H1 (cell line): Measurements from ENCODE around the gene GPSM1. TPM values are rescaled to one million over a fixed set of nuclear protein-coding genes. Genes with fewer than 3 reads are reported as not detected.

ENCODE experiments used
- CTCF ChIA-PET: fragments of 300-600 bp; sonication (Branson Sonifier 250); formaldehyde crosslinking; loops from one replicate; lab custom pipeline; 2021; ENCODE audit not compliant: partially characterized antibody; lab: Charles Lee
- POLR2A ChIA-PET: fragments of 300-600 bp; sonication (Branson Sonifier 250); formaldehyde crosslinking; loops from one replicate; lab custom pipeline; 2021; ENCODE audit warnings: inconsistent platforms; ENCODE audit not compliant: partially characterized antibody; lab: Charles Lee
- DNase-seq, 2 experiments: peaks; one replicate each; pipeline versions ENCODE4 v3.0.0 to v3.0.0-alpha.2; 2010 to 2022; ENCODE audit warnings: low spot score in 2 of 2, low read depth in 1 of 2, mixed read lengths in 1 of 2
- FAIRE-seq: peaks from 2 replicates; lab custom pipeline; 2011; peaks lifted over from hg19 to GRCh38; lab: Jason Lieb, UNC
- H2AFZ ChIP-seq: 2 replicates; pipeline ENCODE4 v1.8.1; 2012; ENCODE audit warnings: low read length, inconsistent platforms
- H2AK5ac ChIP-seq: 2 replicates; pipeline ENCODE4 v1.6.1; 2013; ENCODE audit warnings: low read depth, low read length
- H2BK120ac ChIP-seq: replicated peaks from 2 replicates; pipeline ENCODE3; 2013; ENCODE audit warnings: low read depth, low read length, inconsistent platforms
- H2BK12ac ChIP-seq: 2 replicates; pipeline ENCODE4 v1.6.1; 2013; ENCODE audit warnings: low read depth, low read length
- H2BK15ac ChIP-seq: 2 replicates; pipeline ENCODE4 v1.6.1; 2013; ENCODE audit warnings: low read length
- H2BK20ac ChIP-seq: 2 replicates; pipeline ENCODE4 v1.6.1; 2013; ENCODE audit warnings: low read length
- H2BK5ac ChIP-seq: 2 replicates; pipeline ENCODE4 v1.6.1; 2013; ENCODE audit warnings: low read depth, low read length
- H3K14ac ChIP-seq: 2 replicates; pipeline ENCODE4 v1.6.1; 2013; ENCODE audit warnings: inconsistent platforms; ENCODE audit not compliant: insufficient read length
- H3K18ac ChIP-seq: 2 replicates; pipeline ENCODE4 v1.6.1; 2013; ENCODE audit warnings: low read length; ENCODE audit errors: extremely low read depth
- H3K23ac ChIP-seq: 2 replicates; pipeline ENCODE4 v1.6.1; 2013; ENCODE audit warnings: inconsistent platforms; ENCODE audit not compliant: insufficient read length
- H3K23me2 ChIP-seq: 2 replicates; pipeline ENCODE4 v1.6.1; 2013; ENCODE audit warnings: low read depth, low read length
- H3K27ac ChIP-seq: 2 replicates; pipeline ENCODE4 v1.6.1; 2011; ENCODE audit warnings: low read depth, low read length, inconsistent platforms
- H3K27me3 ChIP-seq, 4 experiments: replicated peaks in 1 of 4; 1 replicate in 1 of 4; 2 replicates in 3 of 4; pipeline versions ENCODE4 v1.6.1 to v1.8.1; 2011 to 2013; ENCODE audit warnings: low read length in 3 of 4, mild to moderate bottlenecking in 3 of 4, inconsistent platforms in 2 of 4, mixed read lengths in 2 of 4, moderate library complexity in 1 of 4; ENCODE audit not compliant: control insufficient read depth in 3 of 4, insufficient read depth in 3 of 4; ENCODE audit errors: extremely low read depth in 1 of 4
- H3K36me3 ChIP-seq, 4 experiments: 2 replicates each; pipeline versions ENCODE4 v1.6.1 to v1.8.1; 2011 to 2013; ENCODE audit warnings: mild to moderate bottlenecking in 4 of 4, low read length in 3 of 4, moderate library complexity in 2 of 4, control low read depth in 1 of 4, inconsistent platforms in 1 of 4; ENCODE audit not compliant: insufficient read depth in 4 of 4, control insufficient read depth in 2 of 4
- H3K4ac ChIP-seq: replicated peaks from 2 replicates; pipeline ENCODE3; 2013; ENCODE audit warnings: low read length, low read depth, mixed read lengths, inconsistent platforms; ENCODE audit not compliant: insufficient read length
- H3K4me1 ChIP-seq, 4 experiments: replicated peaks in 1 of 4; 1 replicate in 1 of 4; 2 replicates in 3 of 4; pipeline versions ENCODE4 v1.6.1 to v1.8.1; 2011 to 2013; ENCODE audit warnings: low read length in 3 of 4, inconsistent platforms in 2 of 4, mixed read lengths in 1 of 4; ENCODE audit not compliant: insufficient read depth in 4 of 4, control insufficient read depth in 3 of 4
- H3K4me2 ChIP-seq, 2 experiments: 2 replicates each; pipeline versions ENCODE4 v1.6.1 to v1.8.1; 2011 to 2013; ENCODE audit warnings: low read depth in 2 of 2, low read length in 2 of 2, control low read depth in 1 of 2, inconsistent platforms in 1 of 2, mild to moderate bottlenecking in 1 of 2; ENCODE audit not compliant: insufficient read depth in 1 of 2
- H3K4me3 ChIP-seq, 4 experiments: fragments of 200-600, 300-600 bp in 1 of 4; sonication (generic), shearing (Covaris generic), sonication (Bioruptor Twin) in 1 of 4; 2 replicates each; pipeline versions ENCODE4 v1.5.1 to v1.8.1; 2011 to 2016; ENCODE audit warnings: low read length in 4 of 4, low read depth in 3 of 4, control low read depth in 2 of 4, inconsistent platforms in 2 of 4, mild to moderate bottlenecking in 2 of 4, mixed read lengths in 1 of 4, moderate library complexity in 1 of 4; ENCODE audit not compliant: insufficient read depth in 2 of 4; ENCODE audit errors: extremely low read depth in 1 of 4
- H3K56ac ChIP-seq: replicated peaks from 2 replicates; pipeline ENCODE3; 2013; ENCODE audit warnings: low read depth, mild to moderate bottlenecking, mixed read lengths, low read length, inconsistent platforms; ENCODE audit not compliant: insufficient read length
- H3K79me1 ChIP-seq: 2 replicates; pipeline ENCODE4 v1.6.1; 2013; ENCODE audit warnings: low read depth, low read length, control low read depth
- H3K79me2 ChIP-seq, 2 experiments: 2 replicates each; pipeline versions ENCODE4 v1.6.1 to v1.8.1; 2012 to 2013; ENCODE audit warnings: low read length in 2 of 2, mild to moderate bottlenecking in 2 of 2, inconsistent platforms in 1 of 2; ENCODE audit not compliant: insufficient read depth in 2 of 2, control insufficient read depth in 1 of 2
- H3K9ac ChIP-seq, 4 experiments: replicated peaks in 1 of 4; 1 replicate in 1 of 4; 2 replicates in 3 of 4; pipeline versions ENCODE4 v1.6.1 to v1.8.1; 2011 to 2013; ENCODE audit warnings: low read depth in 3 of 4, low read length in 3 of 4, control low read depth in 2 of 4, mild to moderate bottlenecking in 2 of 4, moderate library complexity in 2 of 4, inconsistent platforms in 1 of 4; ENCODE audit errors: extremely low read depth in 1 of 4
- H3K9me3 ChIP-seq, 2 experiments: 2 replicates each; pipeline versions ENCODE4 v1.6.1 to v1.8.1; 2012 to 2013; ENCODE audit warnings: mild to moderate bottlenecking in 2 of 2, moderate library complexity in 2 of 2, control low read depth in 1 of 2, inconsistent platforms in 1 of 2, low read depth in 1 of 2, low read length in 1 of 2, mixed read lengths in 1 of 2; ENCODE audit not compliant: insufficient read depth in 2 of 2
- H4K20me1 ChIP-seq, 2 experiments: replicated peaks in 1 of 2; 2 replicates each; pipeline versions ENCODE3 to v1.8.1; 2011 to 2013; ENCODE audit warnings: inconsistent platforms in 2 of 2, low read length in 2 of 2, mild to moderate bottlenecking in 1 of 2; ENCODE audit not compliant: insufficient read depth in 2 of 2, control insufficient read depth in 1 of 2
- H4K5ac ChIP-seq: 2 replicates; pipeline ENCODE4 v1.6.1; 2013; ENCODE audit warnings: low read length, low read depth, mixed read lengths, inconsistent platforms; ENCODE audit not compliant: insufficient read length
- H4K8ac ChIP-seq: 2 replicates; pipeline ENCODE4 v1.8.0; 2013; ENCODE audit warnings: mild to moderate bottlenecking, moderate library complexity, low read length, inconsistent platforms; ENCODE audit not compliant: insufficient read depth; ENCODE audit errors: extremely low read depth
- H4K91ac ChIP-seq: replicated peaks from 2 replicates; pipeline ENCODE3; 2013; ENCODE audit warnings: low read length, mixed read lengths, inconsistent platforms; ENCODE audit not compliant: insufficient read length
- BRCA1 ChIP-seq: IDR thresholded peaks from 2 replicates; pipeline ENCODE4 v1.6.1; 2012; ENCODE audit warnings: low read depth, low read length, improper control_type of control experiment
- CEBPB ChIP-seq: IDR thresholded peaks from 2 replicates; pipeline ENCODE4 v1.6.1; 2012; ENCODE audit warnings: low read depth, low read length
- CTBP2 ChIP-seq: IDR thresholded peaks from 2 replicates; pipeline ENCODE4 v1.7.0; 2011; ENCODE audit warnings: borderline replicate concordance, mild to moderate bottlenecking, moderate library complexity, mixed read lengths, low read length; ENCODE audit not compliant: insufficient read depth, insufficient read length
- HDAC2 ChIP-seq, 2 experiments: fragments of 300-600 bp in 1 of 2; sonication (generic) in 1 of 2; IDR thresholded peaks; 2 replicates each; pipeline ENCODE4 v1.6.1; 2011 to 2012; ENCODE audit warnings: low read depth in 2 of 2, low read length in 2 of 2, mild to moderate bottlenecking in 2 of 2, moderate library complexity in 2 of 2, borderline replicate concordance in 1 of 2, inconsistent platforms in 1 of 2
- SIN3A ChIP-seq, 2 experiments: IDR thresholded peaks in 1 of 2; conservative IDR thresholded peaks in 1 of 2; 2 replicates each; pipeline ENCODE4 v1.6.1; 2011 to 2012; ENCODE audit warnings: low read length in 2 of 2, improper control_type of control experiment in 1 of 2, low read depth in 1 of 2, mild to moderate bottlenecking in 1 of 2
- SIRT6 ChIP-seq: IDR thresholded peaks from one replicate; pipeline ENCODE4 v1.7.1; 2012; ENCODE audit warnings: low read length, inconsistent platforms
- SP2 ChIP-seq: IDR thresholded peaks from 2 replicates; pipeline ENCODE4 v1.6.1; 2012; ENCODE audit warnings: mild to moderate bottlenecking, low read length, inconsistent platforms
- polyA plus RNA-seq, 7 experiments: library from polyadenylated mRNA; depleted of rRNA in 3 of 7; stranded (reverse) in 5 of 7; unstranded in 2 of 7; fragments of >200 nt in 5 of 7; fragments of 200-250 nt in 2 of 7; gene quantifications; 1 replicate in 5 of 7; 2 replicates in 1 of 7; 4 replicates in 1 of 7; pipeline versions ENCODE4 v1.2.1 to v1.2.3, GENCODE V29; 2011 to 2013; ENCODE audit warnings: missing spikeins in 2 of 7, mixed read lengths in 2 of 7
- total RNA-seq: library from RNA; stranded (reverse); fragmentation: NEBNext Ultra II Directional; extraction: Animal tissue kit (Norgen Biotek cat#: 25700); gene quantifications from 2 replicates; pipeline ENCODE4 v1.2.1, GENCODE V29; 2021

GPSM1 gene
- total and polyA plus RNA-seq, 2 of the 8 experiments (the other 6 are each of a cell fraction or from before 2014, with no cell fraction given) = 12.8 to 18.0 TPM

DNA sequence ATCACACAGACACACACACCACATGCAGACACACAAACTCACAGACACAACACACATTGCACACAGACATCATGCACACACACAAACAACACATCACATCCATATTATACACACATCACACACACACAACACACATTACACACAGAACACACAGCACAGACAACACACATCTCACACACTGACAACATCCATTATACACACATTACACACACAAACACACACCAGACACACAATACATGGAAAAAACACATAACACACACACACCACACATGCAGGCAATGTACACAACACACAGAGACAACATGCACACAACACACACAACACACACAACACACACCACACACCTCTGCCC, 18.7 kb upstream of the GPSM1 start:
- Histone ChIP-seq H3K9ac (peak overlapping the region in 1 of 4 experiments; percentile 46; a peak in 2 of 7 replicates), H4K8ac (no peak overlapping the region), H3K9me3 (no peaks in the 10 kb centered on the region), H3K79me1 (no peaks in the 10 kb centered on the region; the same call in 1 of the 2 replicates), H2AFZ (no peak overlapping the region), H3K4me1 (peaks cover 0 to 3% (median 0%) of the 10 kb centered on the region in 4 experiments; a peak in 1 of 7 replicates), H4K20me1 (peaks cover 0 to 20% of the 10 kb centered on the region in 2 experiments), H3K18ac (no peak overlapping the region), H2BK20ac (no peak overlapping the region; the same call in 1 of the 2 replicates), H2BK12ac (peak overlapping the region; percentile 88; the same call in 1 of the 2 replicates), H2BK15ac (peak overlapping the region; percentile 21), H2BK120ac (no peak overlapping the region), H3K4me3 (no peak overlapping the region), H3K23me2 (peaks cover 25% of the 10 kb centered on the region), H4K91ac (no peak overlapping the region), H3K79me2 (no peaks in the 10 kb centered on the region), H3K23ac (no peak overlapping the region), H3K27ac (no peak overlapping the region), H3K4me2 (no peak overlapping the region), H2AK5ac (peak overlapping the region; percentile 96), H3K36me3 (no peaks in the 10 kb centered on the region; a peak in 1 of 8 replicates), H4K5ac (no peak overlapping the region), H2BK5ac (no peak overlapping the region), H3K56ac (peak overlapping the region; percentile 91), H3K14ac (no peak overlapping the region), H3K4ac (no peak overlapping the region), H3K27me3 (no peaks in the 10 kb centered on the region; a peak in 1 of 7 replicates)
- no peak for FAIRE-seq
- no peak for DNase-seq
- ChIA-PET CTCF (no interaction called here), POLR2A (no interaction called here)
- TF ChIP-seq CTBP2 (no peak), BRCA1 (no peak), SP2 (no peak), SIRT6 (no peak), SIN3A (conservative IDR thresholded peaks at IDR 0.05 in 1 of 2, IDR thresholded peaks at IDR 0.05 in 1 of 2; ENCODE audit: low read depth in 1 of 2, low read length in 2 of 2) (no peak), HDAC2 (IDR thresholded peaks at IDR 0.05; ENCODE audit: borderline replicate concordance in 1 of 2, low read depth in 2 of 2, low read length in 2 of 2) (no peak), CEBPB (no peak)
